OCI-LY3 (cell line): Measurements from ENCODE around the gene GNG12.

Source experiments
- CTCF ChIP-seq: fragments of 200-600, 300-600 bp; sonication (generic); IDR thresholded peaks from 2 replicates; pipeline ENCODE4 v1.5.1; 2014; ENCODE audit warnings: antibody characterized with exemption, low read length, low read depth
- EZH2phosphoT487 ChIP-seq: fragments of 200-600 bp; shearing (Covaris generic); IDR thresholded peaks from 2 replicates; pipeline ENCODE4 v1.6.1; 2018; ENCODE audit warnings: antibody characterized with exemption, mixed run types, low read depth

DNA sequence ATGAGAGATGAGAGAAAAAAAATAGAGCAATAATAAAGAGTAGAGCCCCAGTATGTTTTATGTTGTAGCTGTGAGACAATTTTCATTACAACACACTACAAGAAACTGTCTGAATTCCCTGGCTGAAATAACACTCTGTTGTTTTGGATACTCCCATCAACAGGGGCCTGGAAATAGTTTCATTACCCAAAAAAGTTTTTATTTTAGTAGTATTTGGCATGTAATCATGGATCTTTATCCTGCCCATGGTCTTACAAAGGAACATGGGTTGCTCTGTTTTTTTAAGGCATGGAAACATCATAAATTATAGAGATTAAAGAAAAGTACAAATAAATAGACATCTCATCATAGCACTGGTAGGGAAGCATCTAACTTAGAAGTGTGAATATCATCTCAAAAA, 56.3 kb downstream of the GNG12 start:
- TF ChIP-seq CTCF, result no peak
- TF ChIP-seq EZH2phosphoT487, result no peak
